T-helper 1 cell treated with Interleukin-12 subunit alpha and Interleukin-12 subunit beta and Interleukin-4 antibody, amounts not matched to agents 30 μg/mL and 1 μg/mL, for 36 hours (primary cell): ENCODE data around the gene FLOT2.
"Not testable (repeated sequence)": the region's sequence is repeated elsewhere in the genome, so short reads cannot be mapped to it uniquely, and the experiment has no call there.

ENCODE experiments used
- H3K27ac Mint-ChIP-seq: one replicate; pipeline ENCODE4 v1.8.0; 2021; ENCODE audit warnings: mild to moderate bottlenecking, mixed read lengths
- H3K27me3 Mint-ChIP-seq: one replicate; pipeline ENCODE4 v1.8.0; 2021; ENCODE audit warnings: low read depth, mixed read lengths
- H3K36me3 Mint-ChIP-seq: one replicate; pipeline ENCODE4 v1.8.0; 2021; ENCODE audit warnings: low read depth, mixed read lengths
- H3K4me1 Mint-ChIP-seq: one replicate; pipeline ENCODE4 v1.8.0; 2021; ENCODE audit warnings: low read depth, mixed read lengths
- H3K4me3 Mint-ChIP-seq: one replicate; pipeline ENCODE4 v1.8.0; 2021; ENCODE audit warnings: mild to moderate bottlenecking, moderate library complexity, mixed read lengths
- H3K9me3 Mint-ChIP-seq: one replicate; pipeline ENCODE4 v1.8.0; 2021; ENCODE audit warnings: mixed read lengths

The FLOT2 gene

DNA sequence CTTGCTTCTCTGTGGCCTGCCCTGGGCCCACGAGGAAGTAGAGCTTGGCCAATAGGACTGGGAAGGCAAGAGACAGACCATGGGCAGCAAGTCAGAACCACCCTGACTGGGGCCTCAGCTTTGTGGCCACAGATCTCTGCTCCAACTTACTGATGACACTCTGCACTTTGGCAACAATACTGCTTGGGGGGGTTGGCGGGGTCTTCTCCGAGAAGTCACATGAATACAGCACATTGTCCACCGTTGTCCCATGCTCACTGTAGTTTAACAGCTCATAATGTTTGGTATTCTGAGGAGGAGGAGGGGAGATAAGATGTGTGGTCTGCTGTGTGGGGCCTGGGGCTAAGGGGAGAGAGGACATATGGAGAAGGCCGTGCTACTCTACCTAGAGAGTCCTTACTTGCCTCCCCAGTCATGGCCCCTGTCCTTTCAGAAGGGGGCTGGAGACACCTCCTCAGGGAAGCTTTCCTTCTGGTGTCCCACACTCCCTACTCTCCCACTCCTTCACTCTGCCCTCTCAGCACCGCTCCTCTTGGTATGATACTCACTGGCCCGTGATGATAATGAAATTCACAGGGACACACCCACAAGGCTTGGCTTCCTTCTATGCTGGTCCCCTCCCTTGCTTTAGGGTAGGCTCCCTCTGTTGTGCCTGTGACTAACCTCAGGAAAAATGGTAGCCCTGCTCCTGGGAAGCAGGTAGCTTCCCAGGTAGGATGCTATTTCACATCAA is 9.3 kb upstream of the FLOT2 start:
- Mint-ChIP-seq H3K27ac (no peak overlapping the region), H3K4me1 (peaks cover 8% of the 10 kb centered on the region), H3K36me3 (peaks cover 42% of the 10 kb centered on the region), H3K4me3 (no peak overlapping the region), H3K9me3 (no peaks in the 10 kb centered on the region), H3K27me3 (no peaks in the 10 kb centered on the region)

GRCh38 chr17:28906276-28906675 is 8.7 kb upstream of the FLOT2 start:
- H3K27me3 Mint-ChIP-seq: no peaks in the 10 kb centered on the region
- no peak overlapping the region for H3K27ac Mint-ChIP-seq
- H3K36me3 Mint-ChIP-seq: peaks cover 45% of the 10 kb centered on the region
- H3K9me3 Mint-ChIP-seq: no peaks in the 10 kb centered on the region
- H3K4me3 Mint-ChIP-seq: no peak overlapping the region
- H3K4me1 Mint-ChIP-seq: peaks cover 13% of the 10 kb centered on the region

- Mint-ChIP-seq H3K9me3 (no peaks in the 10 kb centered on the region), H3K36me3 (peaks cover 41% of the 10 kb centered on the region), H3K4me3 (no peak overlapping the region), H3K27ac (no peak overlapping the region), H3K27me3 (no peaks in the 10 kb centered on the region), H3K4me1 (peaks cover 19% of the 10 kb centered on the region)
Measured at GRCh38 chr17:28904800-28905199, 7.3 kb upstream of the FLOT2 start.

GRCh38 chr17:28903546-28903841 is 6.0 kb upstream of the FLOT2 start:
- H3K9me3 Mint-ChIP-seq, H3K27me3 Mint-ChIP-seq: not testable (repeated sequence)
- Mint-ChIP-seq H3K27ac (peak overlapping the region; percentile 73), H3K4me1 (peaks cover 29% of the 10 kb centered on the region), H3K36me3 (peaks cover 42% of the 10 kb centered on the region), H3K4me3 (peak overlapping the region; percentile 93)

DNA sequence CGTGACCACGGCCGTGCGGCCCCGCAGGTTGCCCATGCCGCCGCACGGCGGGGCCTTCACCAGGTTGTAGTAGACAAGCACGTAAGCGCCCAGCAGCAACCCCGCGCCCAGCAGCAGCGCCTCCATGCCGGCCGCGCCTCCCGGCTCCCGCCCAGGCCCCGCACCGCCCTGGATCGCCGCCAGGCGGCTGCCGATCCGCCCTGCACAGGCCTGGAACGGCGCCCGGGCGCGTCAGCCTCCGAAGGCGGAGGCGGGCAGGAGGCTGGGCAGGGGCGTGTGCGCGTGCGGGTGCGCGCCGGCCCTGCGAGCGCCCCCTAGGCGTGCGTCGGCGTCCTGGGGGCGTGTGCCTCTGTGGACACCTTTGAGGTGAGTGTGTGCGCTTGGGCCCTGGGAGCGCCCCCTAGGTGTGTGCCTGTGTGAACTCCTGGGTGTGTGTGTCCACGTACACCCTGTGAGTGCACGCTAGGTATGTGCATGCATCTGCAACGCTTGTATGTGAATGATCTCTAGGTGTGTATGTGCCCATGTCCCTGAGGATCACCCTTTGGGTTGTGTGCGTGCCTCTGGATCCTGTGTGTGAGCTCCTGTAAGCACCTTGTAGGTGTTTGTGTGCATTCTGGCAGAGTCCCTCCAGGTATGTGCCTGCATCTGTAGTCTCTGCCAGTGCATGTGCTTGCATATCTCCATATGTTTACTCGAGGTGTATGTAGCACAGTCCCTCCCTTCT is 5.4 kb upstream of the FLOT2 start, which contains the start of gene DHRS13:
Gene DHRS13 (minus strand): TSS at position 261 of the 727 bp plus-strand sequence. CDS start 135 bp downstream, at position 126.
- peaks cover 31% of the 10 kb centered on the region for H3K4me1 Mint-ChIP-seq
- H3K36me3 Mint-ChIP-seq: peaks cover 45% of the 10 kb centered on the region
- H3K27ac Mint-ChIP-seq: peak within 1 kb of the TSS; percentile 90
- peak within 1 kb of the TSS; percentile 93 for H3K4me3 Mint-ChIP-seq
- H3K9me3 Mint-ChIP-seq: no peaks in the 10 kb centered on the region
- H3K27me3 Mint-ChIP-seq: no peaks in the 10 kb centered on the region

DNA sequence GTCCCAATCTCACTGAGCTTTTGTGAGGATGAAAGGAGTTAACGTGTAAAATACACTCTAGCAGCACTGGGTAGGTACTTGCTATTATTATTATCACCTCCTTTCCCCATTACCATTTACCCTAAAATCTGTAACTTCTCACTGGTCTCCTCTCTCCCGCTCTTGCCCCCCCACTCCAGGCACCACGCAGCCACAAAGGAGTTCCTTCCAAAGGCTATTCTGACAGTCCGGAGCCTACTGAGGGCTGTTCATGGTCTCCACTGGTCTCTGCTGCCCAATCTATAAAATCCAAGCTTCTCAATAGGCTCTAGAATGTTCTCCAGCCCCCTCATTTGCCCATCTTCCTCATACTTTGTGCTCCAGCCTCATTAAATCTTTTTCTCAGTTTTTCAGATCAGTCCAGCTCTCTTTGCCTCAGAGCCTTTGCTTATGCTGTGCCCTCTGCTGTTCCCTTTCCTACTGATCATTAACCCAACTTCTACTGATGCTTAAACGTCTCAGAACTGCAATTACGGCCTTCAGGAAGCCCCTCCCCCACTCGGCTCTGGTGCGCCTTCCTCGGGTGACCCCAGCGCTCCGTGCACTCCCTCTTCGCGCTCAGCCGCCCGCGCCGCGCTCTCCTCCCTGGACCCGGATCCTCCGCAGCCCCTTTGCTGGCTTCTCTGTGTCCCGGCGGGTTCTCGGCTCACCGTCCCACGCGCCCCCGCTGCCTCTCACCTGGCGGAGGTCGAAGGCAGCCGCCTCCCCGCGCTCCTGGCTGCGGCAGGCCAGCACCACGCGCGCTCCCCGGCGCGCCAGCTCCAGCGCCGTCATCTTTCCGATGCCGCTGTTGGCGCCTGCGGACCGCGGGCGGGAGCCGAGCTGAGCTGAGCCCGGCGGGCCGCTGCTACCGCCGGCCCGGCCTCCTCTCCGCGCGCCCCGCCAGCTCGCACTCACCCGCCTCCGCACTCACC is 4.6 kb upstream of the FLOT2 start:
- Mint-ChIP-seq H3K27ac (peak overlapping the region; percentile 90), H3K27me3 (no peaks in the 10 kb centered on the region), H3K4me3 (peak overlapping the region; percentile 93), H3K4me1 (peaks cover 35% of the 10 kb centered on the region), H3K9me3 (no peaks in the 10 kb centered on the region), H3K36me3 (peaks cover 47% of the 10 kb centered on the region)

- peaks cover 45% of the 10 kb centered on the region for H3K36me3 Mint-ChIP-seq
- H3K27me3 Mint-ChIP-seq: no peaks in the 10 kb centered on the region
- H3K4me3 Mint-ChIP-seq: peak overlapping the region; percentile 93
- peak overlapping the region; percentile 90 for H3K27ac Mint-ChIP-seq
- H3K4me1 Mint-ChIP-seq: peaks cover 42% of the 10 kb centered on the region
- no peaks in the 10 kb centered on the region for H3K9me3 Mint-ChIP-seq
Measured at GRCh38 chr17:28900986-28901726, 3.6 kb upstream of the FLOT2 start.

GRCh38 chr17:28899212-28899815 is 1.8 kb upstream of the FLOT2 start:
- Mint-ChIP-seq H3K4me3 (peak overlapping the region; percentile 33), H3K36me3 (peaks cover 38% of the 10 kb centered on the region), H3K9me3 (no peaks in the 10 kb centered on the region), H3K27me3 (no peaks in the 10 kb centered on the region), H3K4me1 (peaks cover 51% of the 10 kb centered on the region), H3K27ac (peak overlapping the region; percentile 17)

GRCh38 chr17:28898527-28898955 is 1.0 kb upstream of the FLOT2 start:
- no peaks in the 10 kb centered on the region for H3K27me3 Mint-ChIP-seq
- H3K4me3 Mint-ChIP-seq: no peak overlapping the region
- H3K27ac Mint-ChIP-seq: no peak overlapping the region
- H3K9me3 Mint-ChIP-seq: no peaks in the 10 kb centered on the region
- H3K36me3 Mint-ChIP-seq: peaks cover 38% of the 10 kb centered on the region
- H3K4me1 Mint-ChIP-seq: peaks cover 56% of the 10 kb centered on the region

- H3K4me3 Mint-ChIP-seq: peak overlapping the region; percentile 91
- H3K9me3 Mint-ChIP-seq: no peaks in the 10 kb centered on the region
- no peaks in the 10 kb centered on the region for H3K27me3 Mint-ChIP-seq
- peaks cover 44% of the 10 kb centered on the region for H3K36me3 Mint-ChIP-seq
- H3K27ac Mint-ChIP-seq: peak overlapping the region; percentile 93
- peaks cover 58% of the 10 kb centered on the region for H3K4me1 Mint-ChIP-seq
Measured at GRCh38 chr17:28897769-28898526, 415 bp upstream of the FLOT2 start.

- Mint-ChIP-seq H3K36me3 (peaks cover 37% of the 10 kb centered on the region), H3K9me3 (no peaks in the 10 kb centered on the region), H3K4me1 (peaks cover 58% of the 10 kb centered on the region), H3K4me3 (peak overlapping the region; percentile 91), H3K27me3 (no peaks in the 10 kb centered on the region), H3K27ac (peak overlapping the region; percentile 93)
Measured at GRCh38 chr17:28896491-28896883, 1.0 kb downstream of the FLOT2 start.

DNA sequence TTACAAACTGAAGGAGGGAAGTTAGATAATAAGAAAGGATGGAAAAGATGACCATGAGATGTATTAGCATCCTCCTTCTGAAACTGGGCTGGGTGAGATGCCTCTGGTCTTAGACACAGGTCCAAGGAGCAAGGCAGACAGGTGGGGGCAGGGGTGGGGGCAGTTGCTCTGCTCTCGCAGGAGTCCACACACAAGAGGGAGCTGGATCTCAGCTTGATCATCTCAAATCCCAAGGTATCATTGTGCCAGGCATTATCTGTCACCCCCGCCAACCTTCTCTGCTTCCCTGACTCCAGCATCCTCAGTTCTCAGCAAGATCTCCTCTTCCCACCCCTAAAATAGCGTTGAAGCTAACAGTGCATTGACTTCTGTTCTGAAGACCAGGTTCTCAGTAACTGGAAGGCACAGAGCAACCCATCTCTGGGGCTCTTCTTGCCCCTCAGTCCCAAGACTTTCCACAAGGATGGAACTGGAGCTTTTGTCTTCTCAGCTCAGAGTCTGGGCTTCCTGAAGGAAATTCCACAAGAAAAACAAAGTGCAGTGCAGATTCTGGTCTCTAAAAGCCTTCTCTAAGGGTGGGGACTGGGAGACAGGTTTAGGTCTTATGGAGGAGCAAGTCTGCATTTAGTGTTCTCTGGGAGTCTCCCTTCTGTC is 1.6 kb downstream of the FLOT2 start:
- Mint-ChIP-seq H3K4me3 (peak overlapping the region; percentile 91), H3K27me3 (no peaks in the 10 kb centered on the region), H3K27ac (peak overlapping the region; percentile 93), H3K36me3 (peaks cover 37% of the 10 kb centered on the region), H3K9me3 (no peaks in the 10 kb centered on the region), H3K4me1 (peaks cover 62% of the 10 kb centered on the region)
